ENCODE data around the gene VAT1L. TPM values are rescaled to one million over a fixed set of nuclear protein-coding genes. Genes with fewer than 3 reads are reported as not detected.
A peak's percentile ranks its signal among the peaks of the same experiment; 100 is the strongest.

VAT1L gene
- total and polyA plus RNA-seq, 12 donors: 18.1 to 103 (median 38.2) TPM

DNA sequence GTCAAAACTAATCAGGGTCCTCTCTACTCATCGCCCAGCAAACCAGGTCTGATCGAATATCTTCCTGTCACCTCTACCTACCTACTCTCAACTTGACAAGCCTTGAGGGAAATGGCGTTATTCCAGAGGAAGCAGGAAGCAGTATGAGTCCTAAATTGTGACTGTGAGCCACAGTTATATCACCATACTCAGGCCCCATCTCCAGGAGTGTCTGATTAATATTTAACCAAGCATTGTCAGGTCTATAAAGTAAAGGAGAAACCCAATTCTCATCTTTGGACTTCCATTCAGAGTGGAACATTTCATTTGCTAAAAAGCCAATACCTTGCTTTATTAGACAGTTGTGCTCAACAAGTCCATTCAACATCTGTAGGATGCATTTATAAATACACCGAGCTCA, 216.2 kb downstream of the VAT1L start:
- WGBS, 4 donors: 66 to 82% (median 74%) methylated on average over 4 of the region's 4 CpGs
- Histone ChIP-seq H3K9me3 (replicated peaks in 1 of 3) (no peaks in the 10 kb centered on the region), H3K27ac (no peak overlapping the region), H3K4me1 (replicated peaks in 1 of 2) (no peaks in the 10 kb centered on the region), H3K27me3 (no peaks in the 10 kb centered on the region), H3K36me3 (replicated peaks in 1 of 2) (no peaks in the 10 kb centered on the region), H3K4me3 (no peak overlapping the region)
- TF ChIP-seq POLR2A (IDR thresholded peaks at IDR 0.05): no peak
- TF ChIP-seq, protein P1, sequence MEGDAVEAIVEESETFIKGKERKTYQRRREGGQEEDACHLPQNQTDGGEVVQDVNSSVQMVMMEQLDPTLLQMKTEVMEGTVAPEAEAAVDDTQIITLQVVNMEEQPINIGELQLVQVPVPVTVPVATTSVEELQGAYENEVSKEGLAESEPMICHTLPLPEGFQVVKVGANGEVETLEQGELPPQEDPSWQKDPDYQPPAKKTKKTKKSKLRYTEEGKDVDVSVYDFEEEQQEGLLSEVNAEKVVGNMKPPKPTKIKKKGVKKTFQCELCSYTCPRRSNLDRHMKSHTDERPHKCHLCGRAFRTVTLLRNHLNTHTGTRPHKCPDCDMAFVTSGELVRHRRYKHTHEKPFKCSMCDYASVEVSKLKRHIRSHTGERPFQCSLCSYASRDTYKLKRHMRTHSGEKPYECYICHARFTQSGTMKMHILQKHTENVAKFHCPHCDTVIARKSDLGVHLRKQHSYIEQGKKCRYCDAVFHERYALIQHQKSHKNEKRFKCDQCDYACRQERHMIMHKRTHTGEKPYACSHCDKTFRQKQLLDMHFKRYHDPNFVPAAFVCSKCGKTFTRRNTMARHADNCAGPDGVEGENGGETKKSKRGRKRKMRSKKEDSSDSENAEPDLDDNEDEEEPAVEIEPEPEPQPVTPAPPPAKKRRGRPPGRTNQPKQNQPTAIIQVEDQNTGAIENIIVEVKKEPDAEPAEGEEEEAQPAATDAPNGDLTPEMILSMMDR (IDR thresholded peaks at IDR 0.05): no peak
- DNase-seq: no peak
- intact Hi-C loops (cut with DNase I): no loop called here

DNA sequence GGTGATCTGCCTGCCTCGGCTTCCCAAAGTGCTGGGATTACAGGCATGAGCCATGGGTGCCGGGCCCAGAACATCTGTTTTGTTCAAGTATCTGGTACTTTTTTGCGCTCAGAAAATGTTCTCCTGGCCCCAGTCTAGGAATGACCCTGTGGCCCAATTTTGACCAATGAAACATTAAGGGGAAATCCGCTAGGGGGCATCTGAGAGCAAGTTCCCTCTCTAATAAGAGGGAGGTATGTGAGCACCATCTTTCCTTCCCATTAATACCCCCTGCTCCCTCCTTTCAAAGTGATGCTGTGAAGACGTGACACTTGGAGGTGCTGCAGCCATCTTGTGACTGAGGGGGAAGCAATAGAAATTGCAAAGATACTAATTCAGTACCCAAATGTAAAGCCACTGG, 217.5 kb downstream of the VAT1L start:
- WGBS, 4 donors: 68 to 79% (median 71%) methylated on average over 5 of the region's 5 CpGs
- intact Hi-C loops (cut with DNase I): no loop called here
- no peaks in the 10 kb centered on the region for H3K36me3 ChIP-seq (replicated peaks in 1 of 2)
- H3K27ac ChIP-seq: no peak overlapping the region
- TF ChIP-seq POLR2A (IDR thresholded peaks at IDR 0.05): no peak
- TF ChIP-seq, protein P1 (IDR thresholded peaks at IDR 0.05): peak in 1 of 6 experiments; percentile 10
- no peaks in the 10 kb centered on the region for H3K4me1 ChIP-seq (replicated peaks in 1 of 2)
- no peaks in the 10 kb centered on the region for H3K27me3 ChIP-seq
- no peaks in the 10 kb centered on the region for H3K9me3 ChIP-seq (replicated peaks in 1 of 3)
- H3K4me3 ChIP-seq: no peak overlapping the region
- DNase-seq: no peak

DNA sequence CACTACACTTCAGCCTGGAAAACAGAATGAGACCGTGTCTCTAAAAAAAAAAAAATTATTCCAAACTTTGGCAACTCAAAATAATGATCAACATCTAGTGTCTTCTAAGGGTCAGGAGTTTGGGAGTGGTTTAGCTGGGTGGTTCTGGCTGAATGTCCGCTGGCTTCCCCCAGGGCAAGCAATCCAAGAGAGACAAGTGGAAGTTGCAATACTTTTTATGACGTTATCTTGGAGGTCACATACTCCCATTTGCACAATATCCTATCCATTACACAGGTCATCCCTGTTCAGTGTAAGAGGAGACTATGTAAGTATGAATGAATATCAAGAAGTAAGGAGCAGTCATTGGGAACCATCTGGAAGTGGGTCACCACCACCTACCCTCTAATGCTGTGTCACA, 218.8 kb downstream of the VAT1L start:
- Histone ChIP-seq H3K9me3 (replicated peaks in 1 of 3) (no peaks in the 10 kb centered on the region), H3K27me3 (no peaks in the 10 kb centered on the region), H3K4me1 (replicated peaks in 1 of 2) (no peaks in the 10 kb centered on the region), H3K4me3 (no peak overlapping the region), H3K27ac (no peak overlapping the region), H3K36me3 (replicated peaks in 1 of 2) (no peaks in the 10 kb centered on the region)
- intact Hi-C loops (cut with DNase I): no loop called here
- WGBS, 4 donors: 65 to 72% (median 71%) methylated on average over 3 of the region's 3 CpGs
- no peak for TF ChIP-seq POLR2A (IDR thresholded peaks at IDR 0.05)
- TF ChIP-seq, protein P1 (IDR thresholded peaks at IDR 0.05): no peak
- DNase-seq: no peak

DNA sequence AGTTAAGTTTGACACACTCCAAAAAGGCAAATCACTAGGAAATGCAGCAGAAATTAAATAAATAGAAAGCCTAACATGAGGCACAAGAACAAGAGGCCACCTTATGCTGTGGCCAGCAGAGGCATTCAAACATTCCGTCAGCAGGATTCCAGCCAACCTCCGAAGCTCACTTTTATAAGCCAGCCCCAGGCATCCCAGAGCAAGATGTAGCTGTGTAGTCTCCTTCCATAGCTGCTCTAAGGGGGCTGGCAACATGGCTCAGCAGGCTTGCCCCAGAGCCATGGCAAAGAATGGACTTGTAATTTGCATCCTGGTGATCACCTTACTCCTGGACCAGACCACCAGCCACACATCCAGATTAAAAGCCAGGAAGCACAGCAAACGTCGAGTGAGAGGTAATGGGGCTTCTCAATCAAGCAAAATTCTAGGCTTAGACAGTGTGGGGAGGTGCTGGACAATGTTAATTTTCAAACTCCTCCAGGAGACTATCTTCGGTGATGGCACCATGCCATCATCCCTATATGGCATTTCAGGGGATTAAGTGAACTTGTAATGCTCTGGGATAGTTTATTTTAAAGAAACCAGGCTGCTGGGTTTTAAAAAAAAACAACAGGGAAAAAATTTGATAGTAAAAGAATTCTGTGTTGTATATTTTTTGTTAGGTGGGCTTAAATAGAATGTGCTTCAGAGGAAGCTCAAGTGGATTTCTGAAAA, 234.1 kb downstream of the VAT1L start, which contains the start of gene CLEC3A:
TSS of gene CLEC3A (plus strand) at position 202 of the 714 bp plus-strand sequence. CDS start at position 281, 79 bp downstream.
- H3K4me3 ChIP-seq: no peak within 1 kb of the TSS
- no peak within 1 kb of the TSS for H3K27ac ChIP-seq
- no peaks in the 10 kb centered on the region for H3K36me3 ChIP-seq (replicated peaks in 1 of 2)
- 45 to 55% (median 48%) methylated on average over 5 of the region's 5 CpGs for WGBS, 4 donors
- DNase-seq: no peak
- no peaks in the 10 kb centered on the region for H3K9me3 ChIP-seq (replicated peaks in 1 of 3)
- H3K27me3 ChIP-seq: peaks cover 3% of the 10 kb centered on the region
- no peaks in the 10 kb centered on the region for H3K4me1 ChIP-seq (replicated peaks in 1 of 2)
- intact Hi-C loops (cut with DNase I): no loop called here
- no peak for TF ChIP-seq POLR2A (IDR thresholded peaks at IDR 0.05)
- TF ChIP-seq, protein P1 (IDR thresholded peaks at IDR 0.05): no peak

Data from adrenal gland (tissue), 12 donors.